Upper lobe of left lung (tissue), 4 donors: ENCODE data around the gene AXL.

Source experiments
- CTCF ChIP-seq, 6 experiments: fragments of 450-650 bp in 4 of 6; fragments of 200-600 bp in 2 of 6; sonication (generic) in 2 of 6; IDR thresholded peaks; one replicate each; pipeline ENCODE4 v1.5.1; 2016 to 2019; ENCODE audit warnings: antibody characterized with exemption in 6 of 6
- EP300 ChIP-seq, 4 donors: sonication (generic); formaldehyde crosslinking; IDR thresholded peaks; one replicate each; pipeline ENCODE4 v1.5.1; 2017; ENCODE audit warnings: antibody characterized with exemption in 4 of 4, control low read depth in 2 of 4
- POLR2A ChIP-seq, 4 donors: fragments of 450-650 bp; IDR thresholded peaks; one replicate each; pipeline ENCODE4 v1.5.1; 2016 to 2017; ENCODE audit warnings: antibody characterized with exemption in 4 of 4, mild to moderate bottlenecking in 2 of 4
- POLR2AphosphoS5 ChIP-seq, 2 donors: sonication (generic); formaldehyde crosslinking; IDR thresholded peaks; one replicate each; pipeline ENCODE4 v1.5.1; 2017; ENCODE audit warnings: antibody characterized with exemption in 2 of 2

- TF ChIP-seq CTCF (IDR thresholded peaks at IDR 0.05) (no peak), POLR2A (IDR thresholded peaks at IDR 0.05) (no peak), POLR2AphosphoS5 (IDR thresholded peaks at IDR 0.05) (no peak), EP300 (IDR thresholded peaks at IDR 0.05) (no peak)
Measured at GRCh38 chr19:41269571-41269970, 50.5 kb downstream of the AXL start.
